PFSK-1 (cell line): ENCODE data around the gene RNF169.

Source experiments
- FOXP2 ChIP-seq: optimal IDR thresholded peaks from 2 replicates; pipeline ENCODE3; 2011; ENCODE audit warnings: borderline replicate concordance, control low read depth, inconsistent platforms; ENCODE audit not compliant: insufficient read depth; ENCODE audit errors: extremely low read length, extremely low read depth
- POLR2AphosphoS5 ChIP-seq: IDR thresholded peaks from 2 replicates; pipeline ENCODE4 v1.6.1; 2012; ENCODE audit warnings: low read depth, mild to moderate bottlenecking, control low read depth, low read length, moderate library complexity
- SIN3A ChIP-seq: IDR thresholded peaks from 2 replicates; pipeline ENCODE4 v1.6.1; 2012; ENCODE audit warnings: mild to moderate bottlenecking, low read length, moderate library complexity, borderline replicate concordance; ENCODE audit not compliant: insufficient read depth
- TAF1 ChIP-seq: IDR thresholded peaks from 2 replicates; pipeline ENCODE4 v1.6.1; 2012; ENCODE audit warnings: low read length, control low read depth, borderline replicate concordance; ENCODE audit not compliant: insufficient read depth
- TF ChIP-seq, protein P1 (sequence below), 2 experiments: IDR thresholded peaks; 2 replicates each; pipeline versions ENCODE4 v1.6.1 to v1.8.0; 2011 to 2012; ENCODE audit warnings: low read depth in 2 of 2, low read length in 2 of 2, control low read depth in 1 of 2, inconsistent platforms in 1 of 2, mild to moderate bottlenecking in 1 of 2, moderate library complexity in 1 of 2; ENCODE audit not compliant: insufficient read depth in 1 of 2

RNF169 gene

DNA sequence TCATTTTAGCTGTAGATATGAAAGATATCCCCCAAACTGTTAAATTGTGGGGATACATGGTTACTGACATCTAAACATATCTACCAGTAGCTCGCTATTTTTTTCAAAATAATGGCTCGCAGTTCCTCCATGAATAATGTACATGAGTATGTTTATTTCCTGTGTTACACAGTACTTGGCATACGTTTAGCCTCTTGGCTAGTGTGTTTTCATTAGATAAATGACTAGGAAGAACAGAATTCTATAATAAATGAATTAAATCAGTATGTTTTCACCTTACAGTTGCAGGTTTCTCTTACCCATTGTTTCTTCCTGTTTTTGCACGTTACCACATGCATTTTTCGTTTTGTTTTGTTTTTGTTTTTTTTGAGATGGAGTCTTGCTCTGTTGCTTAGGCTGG is 21.8 kb downstream of the RNF169 start:
- TF ChIP-seq, protein P1, sequence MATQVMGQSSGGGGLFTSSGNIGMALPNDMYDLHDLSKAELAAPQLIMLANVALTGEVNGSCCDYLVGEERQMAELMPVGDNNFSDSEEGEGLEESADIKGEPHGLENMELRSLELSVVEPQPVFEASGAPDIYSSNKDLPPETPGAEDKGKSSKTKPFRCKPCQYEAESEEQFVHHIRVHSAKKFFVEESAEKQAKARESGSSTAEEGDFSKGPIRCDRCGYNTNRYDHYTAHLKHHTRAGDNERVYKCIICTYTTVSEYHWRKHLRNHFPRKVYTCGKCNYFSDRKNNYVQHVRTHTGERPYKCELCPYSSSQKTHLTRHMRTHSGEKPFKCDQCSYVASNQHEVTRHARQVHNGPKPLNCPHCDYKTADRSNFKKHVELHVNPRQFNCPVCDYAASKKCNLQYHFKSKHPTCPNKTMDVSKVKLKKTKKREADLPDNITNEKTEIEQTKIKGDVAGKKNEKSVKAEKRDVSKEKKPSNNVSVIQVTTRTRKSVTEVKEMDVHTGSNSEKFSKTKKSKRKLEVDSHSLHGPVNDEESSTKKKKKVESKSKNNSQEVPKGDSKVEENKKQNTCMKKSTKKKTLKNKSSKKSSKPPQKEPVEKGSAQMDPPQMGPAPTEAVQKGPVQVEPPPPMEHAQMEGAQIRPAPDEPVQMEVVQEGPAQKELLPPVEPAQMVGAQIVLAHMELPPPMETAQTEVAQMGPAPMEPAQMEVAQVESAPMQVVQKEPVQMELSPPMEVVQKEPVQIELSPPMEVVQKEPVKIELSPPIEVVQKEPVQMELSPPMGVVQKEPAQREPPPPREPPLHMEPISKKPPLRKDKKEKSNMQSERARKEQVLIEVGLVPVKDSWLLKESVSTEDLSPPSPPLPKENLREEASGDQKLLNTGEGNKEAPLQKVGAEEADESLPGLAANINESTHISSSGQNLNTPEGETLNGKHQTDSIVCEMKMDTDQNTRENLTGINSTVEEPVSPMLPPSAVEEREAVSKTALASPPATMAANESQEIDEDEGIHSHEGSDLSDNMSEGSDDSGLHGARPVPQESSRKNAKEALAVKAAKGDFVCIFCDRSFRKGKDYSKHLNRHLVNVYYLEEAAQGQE (IDR thresholded peaks at IDR 0.05; ENCODE audit: insufficient read depth in 1 of 2, low read depth in 2 of 2, low read length in 2 of 2): no peak
- TF ChIP-seq TAF1: no peak
- TF ChIP-seq POLR2AphosphoS5: no peak
- TF ChIP-seq SIN3A: no peak
- no peak for TF ChIP-seq FOXP2

DNA sequence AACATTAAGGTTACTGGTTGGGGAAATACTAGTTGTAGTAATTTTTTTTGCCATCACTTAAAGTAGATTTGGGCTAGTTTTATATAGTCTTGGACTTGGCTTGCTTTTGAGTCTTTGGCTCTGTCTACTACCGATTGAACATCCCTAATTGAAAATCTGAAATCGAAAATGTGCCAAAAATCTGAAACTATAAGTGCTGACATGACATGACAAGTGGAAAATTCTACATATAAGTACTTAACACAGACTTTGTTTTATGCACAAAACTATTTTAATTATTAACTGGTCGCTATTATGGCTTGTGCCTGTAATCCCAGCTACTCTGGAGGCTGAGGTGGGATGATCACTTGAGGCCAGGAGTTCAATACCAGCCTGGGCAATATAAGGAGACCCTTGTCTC is 22.5 kb downstream of the RNF169 start:
- no peak for TF ChIP-seq FOXP2
- no peak for TF ChIP-seq SIN3A
- no peak for TF ChIP-seq TAF1
- TF ChIP-seq, protein P1 (IDR thresholded peaks at IDR 0.05; ENCODE audit: insufficient read depth in 1 of 2, low read depth in 2 of 2, low read length in 2 of 2): no peak
- TF ChIP-seq POLR2AphosphoS5: no peak

DNA sequence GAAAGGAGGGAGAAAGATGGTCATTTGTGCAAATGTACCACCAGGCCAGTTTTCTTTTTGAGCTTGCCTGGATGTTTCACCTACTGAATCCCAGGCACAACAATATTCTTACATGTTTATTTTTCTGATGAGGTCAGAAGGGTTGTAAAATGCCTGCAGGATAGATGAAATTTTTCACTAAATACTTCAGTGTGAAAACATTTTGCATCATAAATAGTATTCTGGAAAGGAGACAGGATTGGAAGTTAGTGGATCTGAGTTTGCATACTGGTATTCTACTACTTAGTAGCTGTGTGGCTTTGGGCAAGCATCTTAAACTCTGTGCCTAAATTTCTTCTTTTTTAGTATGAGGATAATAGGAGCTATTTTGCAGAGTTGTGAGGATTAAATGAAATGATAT is 24.8 kb downstream of the RNF169 start:
- TF ChIP-seq, protein P1 (IDR thresholded peaks at IDR 0.05; ENCODE audit: insufficient read depth in 1 of 2, low read depth in 2 of 2, low read length in 2 of 2): no peak
- TF ChIP-seq SIN3A (no peak), TAF1 (no peak), POLR2AphosphoS5 (no peak), FOXP2 (no peak)

DNA sequence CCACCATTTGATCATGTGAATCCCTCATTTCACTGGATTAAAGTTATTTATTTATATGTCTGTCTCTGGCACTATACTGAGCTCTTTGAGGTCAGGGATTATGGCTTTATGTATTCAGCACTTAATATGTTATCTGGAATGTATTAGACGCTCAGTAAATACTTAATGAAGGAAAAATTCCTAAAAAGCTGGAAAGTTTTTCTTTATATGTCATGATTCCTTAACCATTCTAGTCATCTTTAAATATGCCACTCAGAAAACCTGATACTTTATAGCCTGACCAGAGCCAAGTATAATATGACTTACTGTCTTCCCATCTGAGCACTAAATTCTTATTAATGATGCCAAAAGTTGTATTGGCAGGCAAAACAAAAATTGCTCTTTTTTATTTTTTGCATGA is 27.1 kb downstream of the RNF169 start:
- TF ChIP-seq SIN3A (no peak), POLR2AphosphoS5 (no peak), FOXP2 (no peak), TAF1 (no peak)
- TF ChIP-seq, protein P1 (IDR thresholded peaks at IDR 0.05; ENCODE audit: insufficient read depth in 1 of 2, low read depth in 2 of 2, low read length in 2 of 2): no peak

DNA sequence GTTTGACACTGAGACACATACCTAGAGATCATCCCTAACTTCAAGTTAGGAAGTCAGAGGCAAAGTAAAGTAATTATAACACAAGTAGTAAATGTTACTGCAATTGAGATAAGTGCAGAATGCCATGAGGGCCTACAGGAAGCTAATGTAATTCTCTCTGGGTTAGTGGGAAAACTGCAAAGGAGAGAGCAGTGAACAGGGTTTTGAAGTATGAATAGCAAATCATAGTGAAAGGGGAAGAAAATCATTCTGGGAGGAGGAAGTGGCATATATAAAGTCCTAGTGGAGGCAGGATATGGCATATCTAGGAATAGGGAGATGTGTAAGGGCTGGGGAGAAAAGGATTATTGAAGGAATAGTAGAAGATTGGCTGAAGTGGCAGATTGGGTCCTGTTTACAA is 27.9 kb downstream of the RNF169 start:
- no peak for TF ChIP-seq SIN3A
- no peak for TF ChIP-seq TAF1
- TF ChIP-seq POLR2AphosphoS5: no peak
- TF ChIP-seq, protein P1 (IDR thresholded peaks at IDR 0.05; ENCODE audit: insufficient read depth in 1 of 2, low read depth in 2 of 2, low read length in 2 of 2): no peak
- TF ChIP-seq FOXP2: no peak
